ENCODE results near the gene DEFB132. TPM values are rescaled to one million over a fixed set of nuclear protein-coding genes. Genes with fewer than 3 reads are reported as not detected.

The DEFB132 gene
- total and polyA plus RNA-seq, 2 donors (not counting 1 experiment from before 2014, with no cell fraction given): not detected

- intact Hi-C loops (cut with micrococcal nuclease): loop anchor here (1.0 kb wide), 5 partner anchors 8 to 245 kb away; partner anchors contain the start of genes C20orf96 and CSNK2A1
- peak overlapping the region; percentile 99 for H3K4me3 Mint-ChIP-seq
- ChIA-PET CTCF (interaction anchor here (0.8 to 7.7 kb wide), 6 partner anchors 11 to 32 kb away, joined by 3 to 58 read pairs (median 6); partner anchors contain the start of gene SOX12), POLR2A (interaction anchor here (0.7 to 2.7 kb wide), 5 partner anchors 27 to 104 kb away, joined by 3 to 35 read pairs (median 3); partner anchors contain the start of gene SOX12)
- no peaks in the 10 kb centered on the region for H3K9me3 Mint-ChIP-seq (ENCODE audit: insufficient read depth)
- peak overlapping the region; percentile 79 to 94 (median 90) for H3K4me3 ChIP-seq (ENCODE audit: control extremely low read depth in 1 of 5, extremely low read depth in 1 of 5, insufficient read depth in 1 of 5, low read depth in 2 of 5, low read length in 4 of 5)
- H3K4me2 ChIP-seq (replicated peaks; ENCODE audit: low read depth, low read length, poor library complexity, severe bottlenecking): peak overlapping the region; percentile 93
- no peaks in the 10 kb centered on the region for H3K27me3 Mint-ChIP-seq
- DNase-seq: peak; percentile 68
- peaks cover 28% of the 10 kb centered on the region for H4K20me1 ChIP-seq (ENCODE audit: control insufficient read depth, insufficient read depth, low read length, poor library complexity, severe bottlenecking)
- H2AFZ ChIP-seq (ENCODE audit: insufficient read depth, low read depth, low read length, poor library complexity, severe bottlenecking): peak overlapping the region; percentile 82
- H3K79me2 ChIP-seq (ENCODE audit: control insufficient read depth, insufficient read depth, low read length): peaks cover 34% of the 10 kb centered on the region
- H3K27me3 ChIP-seq (replicated peaks in 1 of 4; ENCODE audit: control extremely low read depth in 1 of 4, control insufficient read depth in 3 of 4, insufficient read depth in 4 of 4, low read length in 3 of 4): no peaks in the 10 kb centered on the region
- H3K27ac ChIP-seq (ENCODE audit: low read length in 2 of 2): peak overlapping the region; percentile 85 to 88
- ATAC-seq (ENCODE audit: low read depth): peak; percentile 19
- WGBS (ENCODE audit: insufficient coverage): under 1% methylated on average over 75 of the region's 75 CpGs
- H3K9me3 ChIP-seq (ENCODE audit: control extremely low read depth in 1 of 3, control insufficient read depth in 2 of 3, insufficient read depth in 1 of 3, low read length in 2 of 3): no peaks in the 10 kb centered on the region
- H3K4me1 Mint-ChIP-seq: peaks cover 40% of the 10 kb centered on the region
- H3K27ac Mint-ChIP-seq: peak overlapping the region; percentile 100
- TF ChIP-seq CTCF (IDR thresholded peaks at IDR 0.05): no peak
- TF ChIP-seq EZH2 (IDR thresholded peaks at IDR 0.05; ENCODE audit: borderline replicate concordance, insufficient read depth, low read depth, low read length, poor library complexity, severe bottlenecking): no peak
- peaks cover 0 to 9% of the 10 kb centered on the region in 2 experiments for H3K36me3 ChIP-seq (replicated peaks in 1 of 2; ENCODE audit: control extremely low read depth in 1 of 2, control insufficient read depth in 1 of 2, extremely low read depth in 1 of 2, insufficient read depth in 2 of 2, low read length in 1 of 2)
- peak overlapping the region; percentile 90 for H3K9ac ChIP-seq (ENCODE audit: low read length)
- peaks cover 16 to 27% of the 10 kb centered on the region in 2 donors for H3K4me1 ChIP-seq (ENCODE audit: control insufficient read depth in 2 of 2, insufficient read depth in 2 of 2, low read length in 2 of 2)
Measured at GRCh38 chr20:297925-298775, 40.6 kb downstream of the DEFB132 start.
